Endothelial cell of umbilical vein (primary cell): ENCODE measurements around the gene ADA. TPM values are rescaled to one million over a fixed set of nuclear protein-coding genes. Genes with fewer than 3 reads are reported as not detected.

Experiments used
- BruUV-seq: library from RNA; stranded (reverse); fragments of 400-500 nt; replicated peaks from 2 replicates; lab custom pipeline; 2021; lab: Mats Ljungman, UMichigan
- CTCF ChIA-PET: fragments of 300-600, 350-600 bp; sonication (Branson Sonifier 250); formaldehyde crosslinking; loops from one replicate; lab custom pipeline; 2021; ENCODE audit warnings: antibody characterized with exemption, inconsistent platforms; lab: Charles Lee
- POLR2A ChIA-PET: fragments of 300-600, 350-600 bp; sonication (Branson Sonifier 250); formaldehyde crosslinking; loops from one replicate; lab custom pipeline; 2021; ENCODE audit warnings: antibody characterized with exemption, inconsistent platforms; lab: Charles Lee
- DNase-seq: peaks from one replicate; pipeline ENCODE4 v3.0.0-alpha.2; 2011; ENCODE audit warnings: low read depth, low spot score
- FAIRE-seq: peaks from 2 replicates; lab custom pipeline; 2011; peaks lifted over from hg19 to GRCh38; lab: Jason Lieb, UNC
- H2AFZ ChIP-seq: 2 replicates; pipeline ENCODE4 v1.6.0; 2012; ENCODE audit warnings: low read depth, low read length, control low read depth, inconsistent platforms
- H3K27ac ChIP-seq: 2 replicates; pipeline ENCODE4 v1.5.1; 2011; ENCODE audit warnings: low read depth, mild to moderate bottlenecking, control low read depth, low read length, moderate library complexity; ENCODE audit not compliant: insufficient read depth
- H3K27me3 ChIP-seq, 2 experiments: 2 replicates each; pipeline versions ENCODE4 v1.6.0 to v1.6.1; 2011; ENCODE audit warnings: low read length in 2 of 2, mixed read lengths in 1 of 2; ENCODE audit not compliant: control insufficient read depth in 2 of 2, insufficient read depth in 2 of 2
- H3K36me3 ChIP-seq, 2 experiments: 2 replicates in 1 of 2; 3 replicates in 1 of 2; pipeline ENCODE4 v1.5.1; 2011; ENCODE audit warnings: low read length in 2 of 2, mild to moderate bottlenecking in 1 of 2, moderate library complexity in 1 of 2; ENCODE audit not compliant: control insufficient read depth in 2 of 2, insufficient read depth in 2 of 2; ENCODE audit errors: extremely low read depth in 1 of 2
- H3K4me1 ChIP-seq: 3 replicates; pipeline ENCODE4 v1.5.1; 2011; ENCODE audit warnings: mild to moderate bottlenecking, low read length; ENCODE audit not compliant: control insufficient read depth, insufficient read depth; ENCODE audit errors: extremely low read depth
- H3K4me2 ChIP-seq: 2 replicates; pipeline ENCODE4 v1.6.1; 2011; ENCODE audit warnings: low read length, control low read depth, mixed read lengths; ENCODE audit not compliant: insufficient read depth
- H3K4me3 ChIP-seq, 3 experiments: fragments of 200-600 bp in 1 of 3; sonication (generic), shearing (Covaris generic) in 1 of 3; replicated peaks in 1 of 3; 2 replicates each; pipeline ENCODE4 v1.5.1; 2011 to 2016; ENCODE audit warnings: control low read depth in 3 of 3, low read length in 3 of 3, mild to moderate bottlenecking in 2 of 3, inconsistent platforms in 1 of 3, low read depth in 1 of 3, moderate library complexity in 1 of 3; ENCODE audit not compliant: insufficient read depth in 1 of 3
- H3K79me2 ChIP-seq: 2 replicates; pipeline ENCODE4 v1.6.0; 2012; ENCODE audit warnings: low read length, inconsistent platforms; ENCODE audit not compliant: control insufficient read depth, insufficient read depth
- H3K9ac ChIP-seq: replicated peaks from 2 replicates; pipeline ENCODE3; 2011; ENCODE audit warnings: low read length, control low read depth; ENCODE audit not compliant: insufficient read depth; ENCODE audit errors: extremely low read depth
- H3K9me1 ChIP-seq: replicated peaks from 3 replicates; pipeline ENCODE4 v1.6.0; 2011; ENCODE audit warnings: mild to moderate bottlenecking, low read length; ENCODE audit not compliant: control insufficient read depth, insufficient read depth; ENCODE audit errors: extremely low read depth
- H3K9me3 ChIP-seq: replicated peaks from 2 replicates; pipeline ENCODE4 v1.5.1; 2012; ENCODE audit warnings: low read length, inconsistent platforms; ENCODE audit not compliant: control insufficient read depth, insufficient read depth
- H4K20me1 ChIP-seq: replicated peaks from 2 replicates; pipeline ENCODE3; 2011; ENCODE audit warnings: mild to moderate bottlenecking, low read length; ENCODE audit not compliant: control insufficient read depth, insufficient read depth; ENCODE audit errors: extremely low read depth
- EZH2 ChIP-seq: IDR thresholded peaks from 2 replicates; pipeline ENCODE4 v1.6.1; 2012; ENCODE audit warnings: borderline replicate concordance, low read depth, mild to moderate bottlenecking, moderate library complexity, low read length, inconsistent platforms; ENCODE audit not compliant: severe bottlenecking
- FOS ChIP-seq: IDR thresholded peaks from 2 replicates; pipeline ENCODE4 v1.6.1; 2011; ENCODE audit warnings: mild to moderate bottlenecking, low read length, moderate library complexity, borderline replicate concordance; ENCODE audit not compliant: insufficient read depth
- GATA2 ChIP-seq: IDR thresholded peaks from 2 replicates; pipeline ENCODE4 v1.7.0; 2011; ENCODE audit warnings: low read depth, mild to moderate bottlenecking, moderate library complexity, mixed read lengths, low read length; ENCODE audit not compliant: insufficient read length, insufficient read depth
- JUN ChIP-seq: IDR thresholded peaks from 2 replicates; pipeline ENCODE4 v1.6.1; 2011; ENCODE audit warnings: borderline replicate concordance, low read depth; ENCODE audit not compliant: insufficient read length, insufficient read depth
- MYC ChIP-seq: IDR thresholded peaks from one replicate; pipeline ENCODE4 v1.6.1; 2011; ENCODE audit warnings: mild to moderate bottlenecking, low read depth, low read length
- POLR2A ChIP-seq: IDR thresholded peaks from 2 replicates; pipeline ENCODE4 v1.6.1; 2012; ENCODE audit warnings: low read depth, mild to moderate bottlenecking, control low read depth, low read length
- POLR2AphosphoS5 ChIP-seq: IDR thresholded peaks from 2 replicates; pipeline ENCODE4 v1.6.1; 2012; ENCODE audit warnings: low read depth, mild to moderate bottlenecking, control low read depth, low read length, moderate library complexity; ENCODE audit not compliant: insufficient read depth
- dilution Hi-C: fragments of 300-500 bp; cut with MboI; formaldehyde crosslinking; loops from one replicate; pipeline ENCODE4 v1.15.0; 2019; ENCODE audit warnings: low sequenced_read_pairs; ENCODE audit not compliant: extremely low pct_ligation_motif_present
- intact Hi-C: fragments of 100-400 bp; cut with micrococcal nuclease; formaldehyde crosslinking; loops from one replicate; pipeline ENCODE4 v1.10.0; 2022
- polyA plus RNA-seq, 4 experiments: library from polyadenylated mRNA; depleted of rRNA in 3 of 4; stranded (reverse) in 3 of 4; unstranded in 1 of 4; fragments of >200 nt; gene quantifications; 2 replicates each; pipeline versions ENCODE4 v1.2.1 to v1.2.3, GENCODE V29; 2011 to 2012; ENCODE audit warnings: missing spikeins in 1 of 4
- total RNA-seq: library from RNA; stranded (reverse); gene quantifications from 2 replicates; pipeline ENCODE4 v1.2.3, GENCODE V29; 2021
- TF ChIP-seq, protein P1 (sequence below), 2 donors: IDR thresholded peaks; 1 replicate in 1 of 2; 2 replicates in 1 of 2; pipeline ENCODE4 v1.5.1; 2011; ENCODE audit warnings: low read length in 2 of 2, mild to moderate bottlenecking in 2 of 2, moderate library complexity in 2 of 2, control low read depth in 1 of 2, inconsistent platforms in 1 of 2, low read depth in 1 of 2; ENCODE audit not compliant: insufficient read depth in 1 of 2; ENCODE audit errors: extremely low read depth in 1 of 2
- TF ChIP-seq, protein P2 (sequence below): IDR thresholded peaks from 2 replicates; pipeline ENCODE4 v1.6.1; 2011; ENCODE audit not compliant: insufficient read depth, insufficient read length

Gene ADA
- total and polyA plus RNA-seq, 2 donors (not counting 3 experiments of a cell fraction or from before 2014, with no cell fraction given) = 26.3 to 33.1 TPM

DNA sequence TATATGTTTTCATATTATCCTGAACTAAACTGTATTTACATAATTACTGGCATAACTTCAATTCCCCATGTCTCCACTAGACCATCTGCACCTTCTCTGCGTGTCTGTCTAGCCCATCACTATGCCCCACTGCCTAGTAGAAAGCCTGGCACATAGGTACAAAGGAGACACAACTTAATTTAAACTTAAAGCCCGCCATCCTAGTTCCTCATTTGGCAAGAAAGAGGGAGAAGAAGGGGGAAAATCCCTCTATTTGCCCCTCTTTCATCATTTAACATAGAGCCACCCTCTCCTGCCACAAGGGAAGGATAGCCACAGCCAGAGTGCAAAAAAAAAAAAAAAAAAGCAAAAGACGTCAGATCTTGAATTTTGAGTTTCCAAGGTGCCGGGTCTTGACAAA, 67.3 kb downstream of the ADA start:
- intact Hi-C loops (no loop called here), dilution Hi-C loops (no loop called here)
- Histone ChIP-seq H2AFZ (no peak overlapping the region), H3K9me1 (no peaks in the 10 kb centered on the region), H3K27me3 (no peaks in the 10 kb centered on the region), H3K9ac (peak overlapping the region; percentile 97), H3K4me2 (peak overlapping the region; percentile 98), H3K9me3 (no peaks in the 10 kb centered on the region), H3K4me1 (peaks cover 80% of the 10 kb centered on the region), H3K27ac (peak overlapping the region; percentile 10), H3K36me3 (no peaks in the 10 kb centered on the region), H3K79me2 (peaks cover 74% of the 10 kb centered on the region), H3K4me3 (peak overlapping the region in 2 of 3 experiments; percentile 48 to 94), H4K20me1 (no peaks in the 10 kb centered on the region)
- FAIRE-seq (no peak), DNase-seq (no peak)
- TF ChIP-seq EZH2 (no peak), MYC (no peak), POLR2A (no peak)
- TF ChIP-seq, protein P1, sequence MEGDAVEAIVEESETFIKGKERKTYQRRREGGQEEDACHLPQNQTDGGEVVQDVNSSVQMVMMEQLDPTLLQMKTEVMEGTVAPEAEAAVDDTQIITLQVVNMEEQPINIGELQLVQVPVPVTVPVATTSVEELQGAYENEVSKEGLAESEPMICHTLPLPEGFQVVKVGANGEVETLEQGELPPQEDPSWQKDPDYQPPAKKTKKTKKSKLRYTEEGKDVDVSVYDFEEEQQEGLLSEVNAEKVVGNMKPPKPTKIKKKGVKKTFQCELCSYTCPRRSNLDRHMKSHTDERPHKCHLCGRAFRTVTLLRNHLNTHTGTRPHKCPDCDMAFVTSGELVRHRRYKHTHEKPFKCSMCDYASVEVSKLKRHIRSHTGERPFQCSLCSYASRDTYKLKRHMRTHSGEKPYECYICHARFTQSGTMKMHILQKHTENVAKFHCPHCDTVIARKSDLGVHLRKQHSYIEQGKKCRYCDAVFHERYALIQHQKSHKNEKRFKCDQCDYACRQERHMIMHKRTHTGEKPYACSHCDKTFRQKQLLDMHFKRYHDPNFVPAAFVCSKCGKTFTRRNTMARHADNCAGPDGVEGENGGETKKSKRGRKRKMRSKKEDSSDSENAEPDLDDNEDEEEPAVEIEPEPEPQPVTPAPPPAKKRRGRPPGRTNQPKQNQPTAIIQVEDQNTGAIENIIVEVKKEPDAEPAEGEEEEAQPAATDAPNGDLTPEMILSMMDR (IDR thresholded peaks at IDR 0.05; ENCODE audit: extremely low read depth in 1 of 2, insufficient read depth in 1 of 2, low read depth in 1 of 2, low read length in 2 of 2) = peak in 1 of 2 donors; percentile 6
- POLR2A ChIA-PET = interaction anchor here (1.2 kb wide), 1 partner anchor 18 kb away, joined by 4 read pairs; no protein-coding TSS in a partner anchor
- CTCF ChIA-PET = no interaction called here
- BruUV-seq = no TSS peak

DNA sequence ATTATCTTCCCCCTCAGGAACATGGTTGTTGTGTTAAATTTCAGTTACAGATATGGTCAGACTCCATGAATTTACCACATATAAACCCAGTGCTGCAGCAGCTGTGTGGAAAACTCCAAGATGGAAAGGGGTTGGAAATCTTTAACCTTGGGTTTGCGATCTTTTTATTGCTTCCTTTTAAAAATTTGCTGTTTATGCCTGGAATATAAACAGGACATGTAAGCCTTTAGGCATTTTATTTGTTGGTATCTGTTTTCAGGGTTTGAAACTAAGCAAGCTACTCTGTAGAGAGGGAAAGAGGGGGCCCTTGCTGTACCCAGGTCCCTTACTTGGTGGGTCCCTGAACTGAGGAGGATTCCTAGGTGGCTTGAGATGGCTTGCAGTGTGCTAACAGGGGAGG, 68.3 kb downstream of the ADA start:
- Histone ChIP-seq H2AFZ (no peak overlapping the region), H3K79me2 (peaks cover 69% of the 10 kb centered on the region), H3K9me1 (no peaks in the 10 kb centered on the region), H3K27me3 (no peaks in the 10 kb centered on the region), H4K20me1 (no peaks in the 10 kb centered on the region), H3K4me3 (peak overlapping the region; percentile 48 to 94 (median 84)), H3K9ac (peak overlapping the region; percentile 97), H3K4me2 (peak overlapping the region; percentile 98), H3K4me1 (peaks cover 83% of the 10 kb centered on the region), H3K9me3 (no peaks in the 10 kb centered on the region), H3K36me3 (no peaks in the 10 kb centered on the region), H3K27ac (peak overlapping the region; percentile 96)
- dilution Hi-C loops = no loop called here
- no peak for FAIRE-seq
- CTCF ChIA-PET = interaction anchor here (0.9 to 2.8 kb wide), 12 partner anchors 8 to 51 kb away, joined by 3 to 16 read pairs (median 4); no protein-coding TSS in a partner anchor
- intact Hi-C loops = loop anchor here (1.0 to 2.0 kb wide), 3 partner anchors 15 to 60 kb away; partner anchors contain the start of gene SERINC3
- POLR2A ChIA-PET = interaction anchor here (0.8 to 1.2 kb wide), 2 partner anchors 14 to 19 kb away, joined by 4 read pairs; no protein-coding TSS in a partner anchor
- TF ChIP-seq GATA2 = no peak
- TF ChIP-seq JUN = no peak
- TF ChIP-seq POLR2A = no peak
- TF ChIP-seq, protein P1 (IDR thresholded peaks at IDR 0.05; ENCODE audit: extremely low read depth in 1 of 2, insufficient read depth in 1 of 2, low read depth in 1 of 2, low read length in 2 of 2) = no peak
- no peak for TF ChIP-seq MYC
- no peak for TF ChIP-seq FOS
- TF ChIP-seq EZH2 = no peak
- TF ChIP-seq POLR2AphosphoS5 = no peak
- TF ChIP-seq, protein P2, sequence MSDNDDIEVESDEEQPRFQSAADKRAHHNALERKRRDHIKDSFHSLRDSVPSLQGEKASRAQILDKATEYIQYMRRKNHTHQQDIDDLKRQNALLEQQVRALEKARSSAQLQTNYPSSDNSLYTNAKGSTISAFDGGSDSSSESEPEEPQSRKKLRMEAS = no peak
- peak; percentile 59 for DNase-seq
- BruUV-seq = no TSS peak
